GM18499 (cell line): Measurements from ENCODE around the gene MYO1G.

ENCODE experiments used
- ATAC-seq: cut with Tn5 transposase; IDR thresholded peaks from one replicate; pipeline ENCODE4 v1.9.1; 2021; ENCODE audit warnings: moderate number of reproducible peaks; ENCODE audit not compliant: insufficient read depth, unreplicated experiment

MYO1G gene

DNA sequence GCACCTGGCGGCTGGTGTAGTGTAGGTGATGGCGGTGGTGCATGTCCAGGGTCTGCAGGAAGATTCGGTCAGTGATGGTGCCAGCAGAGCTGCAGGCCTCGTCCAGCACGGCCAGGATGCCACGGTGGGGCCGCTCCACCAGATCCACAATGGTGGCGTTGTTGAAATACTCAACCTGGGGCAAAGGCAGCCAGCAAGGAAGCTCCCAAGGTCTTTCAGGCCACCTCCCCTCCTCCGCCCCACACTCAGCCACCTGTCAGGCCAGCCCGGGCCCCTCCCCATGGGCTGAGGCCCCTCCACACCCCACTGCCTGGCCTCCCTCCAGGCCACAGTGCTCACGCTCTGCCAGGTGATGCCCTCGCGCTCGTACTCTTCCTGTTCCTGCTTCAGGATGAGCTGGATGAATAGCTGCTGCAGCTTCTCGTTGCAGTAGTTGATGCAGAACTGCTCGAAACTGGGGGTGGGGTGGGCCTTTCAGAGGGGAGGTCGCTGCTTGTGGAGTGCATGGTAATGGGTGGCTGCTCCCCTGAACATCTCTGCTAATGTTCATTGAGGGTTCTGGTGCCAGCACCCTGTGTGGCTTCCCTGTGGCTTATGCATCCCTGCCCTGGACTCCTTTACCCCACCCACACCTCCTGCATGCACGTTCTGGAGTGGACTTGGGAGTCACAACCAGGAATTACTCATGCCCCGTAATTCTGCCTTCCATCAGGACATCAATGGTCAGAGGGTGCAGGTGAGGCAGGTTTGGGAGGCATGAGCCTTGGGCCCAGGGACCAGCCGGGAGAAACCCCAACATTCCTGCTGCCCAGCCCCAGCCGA is 8.9 kb downstream of the MYO1G start:
- ATAC-seq: no peak

DNA sequence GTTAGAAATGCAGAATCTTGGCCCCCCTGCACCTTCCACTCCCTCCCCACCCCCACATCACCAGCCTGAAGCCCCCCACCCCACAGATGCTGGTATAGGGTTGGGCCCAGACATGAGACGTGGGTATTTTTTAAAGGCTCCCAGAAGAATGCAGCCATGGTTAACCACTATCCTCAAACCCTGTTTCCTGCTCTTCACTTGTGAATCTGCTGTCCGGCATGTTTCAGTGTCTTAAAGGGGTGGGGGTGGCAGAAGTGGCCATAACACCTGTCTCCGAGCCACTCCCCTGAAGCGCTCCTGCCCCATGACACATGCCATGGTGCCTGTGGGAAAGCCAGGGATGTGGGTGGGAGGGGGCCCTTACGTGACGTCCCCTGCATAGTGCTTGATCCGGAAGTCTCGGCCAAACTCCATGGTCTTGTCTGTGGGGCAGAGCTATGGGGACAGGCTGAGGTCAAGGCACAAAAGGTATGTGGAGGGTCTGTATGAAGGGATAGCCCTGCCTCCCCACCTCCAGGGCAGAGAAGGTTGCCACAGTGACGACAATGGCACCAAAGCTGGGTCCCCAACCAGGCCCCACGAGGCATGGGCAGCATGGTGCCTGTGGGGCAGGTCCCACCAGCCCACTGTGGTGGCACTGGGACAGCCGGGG is 9.6 kb downstream of the MYO1G start:
- no peak for ATAC-seq

- ATAC-seq: no peak
These were observed 11.0 kb downstream of the MYO1G start for GRCh38 chr7:44967571-44968446.

DNA sequence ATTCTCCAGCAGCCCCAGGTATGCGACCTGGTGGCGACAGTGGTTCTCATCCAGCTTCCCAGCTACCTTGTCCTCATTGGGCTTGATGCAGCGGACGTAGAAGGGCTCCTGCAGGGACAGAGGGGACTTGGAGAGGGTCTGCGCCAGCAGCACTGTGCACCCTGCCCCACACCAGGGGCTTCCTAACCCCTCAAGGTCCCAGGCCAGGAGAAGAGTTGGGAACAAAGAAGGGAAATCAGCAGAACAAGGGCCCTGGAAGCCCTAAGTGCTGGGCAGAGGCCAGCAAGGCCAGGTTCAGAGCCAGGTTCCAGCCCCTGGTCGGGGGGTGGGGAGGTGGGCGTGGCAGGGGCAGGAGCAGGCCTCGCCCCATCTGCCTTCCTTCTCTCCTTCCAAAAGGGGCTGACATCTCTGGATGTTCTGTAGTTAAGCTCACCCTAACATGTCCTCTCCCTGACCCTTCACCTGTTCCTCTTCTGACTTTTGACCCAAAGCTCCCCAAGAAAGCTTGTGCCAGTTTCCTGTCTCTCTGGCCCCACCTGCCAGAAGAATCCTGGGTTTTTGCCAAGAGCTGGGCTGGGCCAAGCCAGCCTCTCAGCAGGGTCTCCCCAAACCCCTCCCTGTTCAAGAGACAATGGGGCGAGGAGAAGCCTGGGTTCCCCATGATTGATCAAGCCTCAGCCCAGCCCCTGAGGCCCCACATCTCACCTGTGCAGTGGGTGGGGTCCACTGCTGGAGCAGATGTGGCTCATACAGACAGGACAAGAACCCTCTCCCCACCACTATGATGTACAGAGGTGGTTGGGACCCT is 11.9 kb downstream of the MYO1G start:
- no peak for ATAC-seq

GRCh38 chr7:44965937-44966730 is 12.7 kb downstream of the MYO1G start:
- ATAC-seq: no peak

DNA sequence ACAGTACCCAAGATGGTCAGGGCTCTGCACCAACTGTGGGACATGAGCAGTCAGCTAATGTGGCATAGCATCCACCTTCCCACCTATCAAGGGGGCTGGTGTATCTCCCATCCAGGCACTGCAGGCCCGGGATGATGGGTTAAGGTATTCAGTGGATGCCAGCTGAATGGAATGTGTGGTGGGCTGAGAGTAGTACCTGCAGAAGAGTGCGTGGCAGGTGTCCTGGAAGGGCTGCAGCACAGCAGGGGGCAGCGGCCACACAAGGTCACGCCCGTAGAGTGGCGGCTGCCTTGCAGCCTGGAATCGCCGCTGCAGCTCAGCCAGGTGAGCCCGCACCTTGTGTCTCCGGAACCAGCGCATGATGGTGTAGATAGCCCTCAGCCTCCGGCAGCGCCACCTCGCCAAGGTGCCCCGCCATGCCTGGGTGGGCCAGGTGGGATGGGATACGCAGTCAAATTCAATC is 13.3 kb downstream of the MYO1G start:
- no peak for ATAC-seq

DNA sequence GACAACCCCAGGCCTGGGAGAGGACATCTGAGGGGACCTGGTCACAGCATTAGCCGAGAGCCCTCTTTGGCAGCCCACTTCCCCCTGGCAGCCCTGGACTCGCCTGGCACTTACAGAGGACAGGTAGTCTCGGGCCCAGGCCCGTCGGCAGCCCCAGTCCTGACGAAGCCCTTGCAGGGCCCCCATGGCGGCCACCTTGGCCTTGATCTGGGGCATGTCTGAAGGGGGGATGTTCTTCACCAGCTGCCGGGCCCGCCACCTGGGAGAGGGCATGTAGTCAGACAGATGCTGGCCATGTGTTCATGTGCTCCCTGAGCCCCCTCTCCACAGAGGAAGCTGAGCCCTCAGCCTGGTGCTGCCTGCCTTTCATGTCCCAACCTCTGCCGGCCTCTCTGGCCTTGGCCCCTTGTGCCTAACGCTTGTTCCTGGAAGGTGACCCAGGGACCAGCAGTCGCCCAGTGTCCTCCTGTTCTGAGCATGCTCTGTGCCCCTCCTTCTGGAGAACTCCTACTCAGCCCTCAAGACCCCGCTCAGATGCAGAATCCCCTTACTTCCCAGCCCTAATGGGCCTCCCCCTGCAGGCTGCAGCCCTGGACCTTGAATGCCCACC is 13.9 kb downstream of the MYO1G start:
- ATAC-seq: no peak

DNA sequence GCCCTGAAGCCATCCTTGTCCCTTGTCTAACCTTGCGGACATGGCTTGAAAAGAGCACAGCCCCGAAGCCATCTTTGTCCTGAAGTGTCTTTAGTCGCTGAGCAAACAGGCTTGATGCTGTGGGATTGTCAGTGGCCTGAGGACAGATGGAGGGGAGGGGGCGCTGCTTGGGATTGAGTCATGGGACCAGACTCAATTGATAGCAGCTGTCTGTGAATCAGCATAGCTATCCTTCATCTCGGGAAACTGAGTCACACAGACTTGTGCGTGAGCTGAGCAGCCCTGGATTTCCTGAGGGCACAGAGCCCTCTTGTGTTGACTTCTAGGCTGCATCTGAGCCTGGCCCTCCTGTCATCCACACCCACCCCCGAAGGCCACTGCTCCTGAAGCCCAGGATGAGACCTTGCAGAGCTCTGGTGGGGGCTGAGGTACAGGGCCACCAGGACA is 14.4 kb downstream of the MYO1G start:
- no peak for ATAC-seq

- ATAC-seq: no peak
These were observed 15.2 kb downstream of the MYO1G start for GRCh38 chr7:44963364-44964290.

GRCh38 chr7:44962483-44963251 is 16.1 kb downstream of the MYO1G start:
- no peak for ATAC-seq

DNA sequence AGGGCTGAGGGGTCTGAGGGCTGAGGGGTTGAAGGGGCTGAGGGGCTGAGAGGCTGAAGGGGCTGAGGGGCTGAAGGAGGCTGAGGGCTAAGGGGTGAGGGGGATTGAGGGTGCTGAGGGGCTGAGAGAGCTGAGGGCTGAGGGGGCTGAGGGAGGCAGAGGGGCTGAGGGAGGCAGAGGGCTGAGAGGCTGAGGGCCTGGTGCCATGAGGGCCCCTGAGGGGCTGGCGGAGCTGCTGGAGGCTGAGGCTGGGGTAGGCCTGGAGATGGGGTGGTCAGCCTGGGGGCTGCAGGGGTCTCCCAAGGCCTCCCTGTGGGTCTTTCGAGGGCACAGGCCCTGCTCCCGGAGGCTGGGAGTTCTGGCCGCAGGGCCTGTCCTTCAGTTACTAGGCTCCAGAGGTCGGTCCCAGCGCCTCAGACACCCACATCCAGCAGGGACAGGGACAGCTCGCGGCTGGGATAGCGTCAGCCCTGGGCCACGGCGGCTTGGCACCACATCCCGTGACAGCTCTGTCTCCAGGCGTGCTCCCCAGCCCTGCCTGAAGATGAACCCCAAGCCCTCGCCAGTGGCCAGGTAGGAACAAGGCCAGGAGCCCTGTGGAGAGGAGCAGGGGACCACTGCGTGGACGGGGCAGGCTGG is 16.9 kb downstream of the MYO1G start:
- no peak for ATAC-seq

GRCh38 chr7:44960011-44960580 is 18.7 kb downstream of the MYO1G start:
- ATAC-seq: no peak

DNA sequence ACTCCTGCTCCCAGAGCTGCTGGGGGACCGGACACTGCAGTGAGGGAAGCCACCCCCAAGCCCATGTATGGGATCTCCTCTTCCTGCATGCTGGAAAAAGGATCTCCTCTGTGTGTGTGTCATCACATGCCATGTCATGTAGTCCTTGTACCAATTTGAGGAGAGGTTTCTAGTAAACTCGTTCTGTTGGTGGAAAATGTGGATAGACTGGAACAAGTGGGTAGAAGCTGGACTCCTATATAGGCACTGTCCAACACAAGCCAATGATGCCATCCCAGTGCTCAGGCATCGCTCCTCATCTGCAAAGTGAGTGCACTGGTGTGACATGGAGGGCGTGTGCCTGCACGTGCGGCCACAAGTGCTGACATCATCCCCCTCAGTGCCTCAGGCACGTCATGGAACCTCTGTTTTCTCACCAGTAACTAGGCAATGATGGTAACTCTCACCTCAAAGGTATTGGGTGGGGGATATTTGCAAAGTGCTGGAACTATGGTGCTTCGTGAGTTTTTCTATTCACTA is 19.3 kb downstream of the MYO1G start:
- no peak for ATAC-seq

GRCh38 chr7:44958645-44959344 is 20.0 kb downstream of the MYO1G start:
- ATAC-seq: no peak

- no peak for ATAC-seq
These were observed 22.6 kb downstream of the MYO1G start for GRCh38 chr7:44956157-44956766.
